Activated naive CD4-positive, alpha-beta T cell treated with anti-CD3 and anti-CD28 coated beads, Interleukin-2, amount 10 ng/mL, durations not matched to agents 7 days and 5 days (primary cell): ENCODE results near the gene PLXNC1.

Source experiments
- CTCF ChIA-PET: fragments of 350-600 bp; sonication (Branson Sonifier 250); formaldehyde crosslinking; loops from one replicate; lab custom pipeline; 2021; ENCODE audit warnings: antibody characterized with exemption; lab: Charles Lee
- DNase-seq: peaks from one replicate; pipeline ENCODE4 v3.0.0-alpha.2; 2020
- H3K27ac Mint-ChIP-seq: one replicate; pipeline ENCODE4 v1.8.0; 2021; ENCODE audit warnings: mild to moderate bottlenecking, moderate library complexity, mixed read lengths
- H3K27me3 Mint-ChIP-seq: one replicate; pipeline ENCODE4 v1.8.0; 2021; ENCODE audit warnings: mild to moderate bottlenecking, mixed read lengths
- H3K36me3 Mint-ChIP-seq: one replicate; pipeline ENCODE4 v1.8.0; 2021; ENCODE audit warnings: mixed read lengths
- H3K4me1 Mint-ChIP-seq: one replicate; pipeline ENCODE4 v1.8.0; 2021; ENCODE audit warnings: mixed read lengths
- H3K4me3 Mint-ChIP-seq: one replicate; pipeline ENCODE4 v1.8.0; 2021; ENCODE audit warnings: mild to moderate bottlenecking, moderate library complexity, mixed read lengths
- H3K9me3 Mint-ChIP-seq: one replicate; pipeline ENCODE4 v1.8.0; 2021; ENCODE audit warnings: mixed read lengths

Gene PLXNC1

GRCh38 chr12:94242901-94243300, 94.5 kb downstream of the PLXNC1 start:
- Mint-ChIP-seq H3K36me3 (peaks cover 79% of the 10 kb centered on the region), H3K27ac (no peak overlapping the region), H3K4me1 (peaks cover 33% of the 10 kb centered on the region), H3K27me3 (no peaks in the 10 kb centered on the region), H3K4me3 (no peak overlapping the region), H3K9me3 (no peaks in the 10 kb centered on the region)
- no peak for DNase-seq
- CTCF ChIA-PET = no interaction called here

DNA sequence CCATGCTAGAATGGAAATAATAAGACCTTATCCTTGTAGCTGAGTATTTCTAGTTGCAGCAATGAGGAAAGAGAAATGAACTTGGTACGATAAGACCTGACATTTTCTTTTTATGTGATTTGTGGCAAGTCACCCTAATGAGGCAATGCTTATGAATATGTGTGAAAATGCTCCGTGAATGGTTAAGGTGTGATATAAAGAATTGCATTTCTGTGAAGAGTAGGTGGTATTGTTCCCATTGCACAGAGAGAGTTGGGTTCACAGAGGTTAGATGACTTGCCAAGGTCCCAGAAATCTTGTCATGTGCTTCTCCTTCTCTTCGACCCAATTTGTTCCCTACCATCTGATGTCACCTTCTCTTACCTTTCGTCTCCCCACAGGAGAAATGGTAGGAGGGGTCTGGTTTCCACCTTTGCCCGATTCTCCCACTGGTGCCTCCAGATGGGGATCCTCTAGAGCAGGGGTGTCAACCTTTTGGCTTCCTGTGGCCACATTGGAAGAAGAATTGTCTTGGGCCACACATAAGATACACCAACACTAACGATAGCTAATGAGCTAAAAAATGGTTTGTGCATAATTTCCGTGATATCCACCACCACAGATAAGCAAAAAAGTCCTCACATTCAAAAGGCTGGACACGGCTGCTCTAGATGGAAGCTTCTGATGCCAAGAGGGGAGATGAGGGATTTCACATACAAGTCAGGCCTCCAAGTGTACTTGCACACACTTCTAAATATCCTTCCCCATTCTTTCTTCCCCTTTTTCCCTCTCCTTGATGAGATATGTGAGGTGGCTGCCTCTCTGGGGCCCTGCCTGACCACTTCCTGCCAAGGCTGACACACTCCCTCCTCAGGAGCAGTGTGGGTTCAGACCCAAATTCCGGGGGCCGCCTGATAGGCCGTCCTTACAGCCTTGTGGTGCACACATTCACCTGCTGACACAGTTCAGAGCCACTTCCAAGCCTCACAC, 96.1 kb downstream of the PLXNC1 start:
- H3K27me3 Mint-ChIP-seq = no peaks in the 10 kb centered on the region
- no peaks in the 10 kb centered on the region for H3K9me3 Mint-ChIP-seq
- peaks cover 33% of the 10 kb centered on the region for H3K4me1 Mint-ChIP-seq
- peak overlapping the region; percentile 72 for H3K27ac Mint-ChIP-seq
- no peak overlapping the region for H3K4me3 Mint-ChIP-seq
- H3K36me3 Mint-ChIP-seq = peaks cover 82% of the 10 kb centered on the region
- CTCF ChIA-PET = no interaction called here
- peak; percentile 59 for DNase-seq

DNA sequence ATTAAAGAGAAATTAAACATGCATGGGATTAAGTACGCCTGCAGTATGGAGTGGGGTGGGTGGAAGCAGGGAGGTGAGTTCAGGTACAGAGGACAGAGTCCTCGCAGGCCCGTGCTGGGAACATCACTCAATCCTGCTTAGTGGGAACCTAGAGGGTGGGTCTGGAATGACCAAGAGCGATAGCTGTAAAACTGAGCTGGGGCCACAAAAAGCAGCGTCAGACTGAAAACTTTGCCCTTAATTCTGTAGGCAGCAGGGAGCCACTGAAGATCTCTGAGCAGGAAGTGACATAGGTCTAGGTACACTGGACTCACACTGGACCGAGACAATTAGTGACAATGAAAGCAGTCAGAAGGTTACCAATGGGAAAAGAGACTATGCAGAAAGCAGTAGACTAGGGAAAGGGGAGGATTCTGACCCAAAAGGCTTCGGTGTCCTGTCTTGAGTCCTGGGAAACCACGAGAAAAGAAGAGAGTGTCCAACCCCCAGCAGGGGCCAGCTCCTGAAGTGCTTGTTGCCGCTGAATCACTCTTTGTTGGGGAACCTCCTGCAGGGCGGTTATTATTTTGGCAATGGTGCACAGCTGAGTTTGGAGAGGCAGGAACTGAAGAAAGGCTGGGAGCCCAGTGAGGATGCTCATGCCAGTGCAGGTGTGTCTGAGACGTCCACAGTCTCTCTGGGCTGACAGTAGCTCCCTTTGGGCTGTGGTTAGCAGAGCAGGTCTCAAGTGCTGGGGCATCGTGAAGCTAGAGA, 97.4 kb downstream of the PLXNC1 start:
- CTCF ChIA-PET = no interaction called here
- Mint-ChIP-seq H3K9me3 (no peaks in the 10 kb centered on the region), H3K27me3 (no peaks in the 10 kb centered on the region), H3K4me3 (no peak overlapping the region), H3K4me1 (peaks cover 33% of the 10 kb centered on the region), H3K27ac (no peak overlapping the region), H3K36me3 (peaks cover 79% of the 10 kb centered on the region)
- no peak for DNase-seq

- Mint-ChIP-seq H3K36me3 (peaks cover 80% of the 10 kb centered on the region), H3K27ac (no peak overlapping the region), H3K4me1 (peaks cover 33% of the 10 kb centered on the region), H3K4me3 (no peak overlapping the region), H3K27me3 (no peaks in the 10 kb centered on the region), H3K9me3 (no peaks in the 10 kb centered on the region)
- CTCF ChIA-PET = no interaction called here
- DNase-seq = no peak
Measured at GRCh38 chr12:94247246-94247645, 98.9 kb downstream of the PLXNC1 start.

- no peak overlapping the region for H3K4me3 Mint-ChIP-seq
- no peaks in the 10 kb centered on the region for H3K27me3 Mint-ChIP-seq
- no peak overlapping the region for H3K27ac Mint-ChIP-seq
- CTCF ChIA-PET = no interaction called here
- DNase-seq = no peak
- peaks cover 84% of the 10 kb centered on the region for H3K36me3 Mint-ChIP-seq
- peaks cover 33% of the 10 kb centered on the region for H3K4me1 Mint-ChIP-seq
- no peaks in the 10 kb centered on the region for H3K9me3 Mint-ChIP-seq
Measured at GRCh38 chr12:94248582-94248981, 100.2 kb downstream of the PLXNC1 start.

- CTCF ChIA-PET = interaction anchor here (0.6 kb wide), 1 partner anchor 163 kb away, joined by 3 read pairs; no protein-coding TSS in a partner anchor
- no peak for DNase-seq
- Mint-ChIP-seq H3K4me1 (peaks cover 19% of the 10 kb centered on the region), H3K27me3 (no peaks in the 10 kb centered on the region), H3K27ac (no peak overlapping the region), H3K9me3 (no peaks in the 10 kb centered on the region), H3K4me3 (no peak overlapping the region), H3K36me3 (peaks cover 83% of the 10 kb centered on the region)
Measured at GRCh38 chr12:94250130-94250529, 101.8 kb downstream of the PLXNC1 start.

DNA sequence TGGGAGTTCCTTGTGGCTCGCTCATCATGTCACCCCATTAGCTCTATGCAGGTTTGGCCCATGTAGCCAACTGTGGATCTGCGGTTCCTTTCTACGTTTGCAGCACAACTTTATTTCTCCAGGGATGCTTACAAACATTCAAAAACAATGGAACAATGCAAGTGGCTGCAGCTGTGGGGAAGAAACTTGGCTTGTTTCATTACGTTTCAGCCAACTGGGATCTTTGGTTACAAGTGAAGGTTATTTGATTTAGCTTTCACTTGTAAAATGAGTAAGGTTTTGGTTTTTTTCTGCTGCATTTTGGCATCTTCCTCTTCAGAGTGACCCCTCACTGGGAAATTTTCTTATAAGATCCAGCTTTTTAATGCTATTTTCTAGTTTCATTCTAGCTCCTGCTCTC, 105.9 kb downstream of the PLXNC1 start:
- no peak for DNase-seq
- CTCF ChIA-PET = interaction anchor here (0.6 kb wide), 1 partner anchor 298 kb away, joined by 3 read pairs; no protein-coding TSS in a partner anchor
- no peak overlapping the region for H3K27ac Mint-ChIP-seq

DNA sequence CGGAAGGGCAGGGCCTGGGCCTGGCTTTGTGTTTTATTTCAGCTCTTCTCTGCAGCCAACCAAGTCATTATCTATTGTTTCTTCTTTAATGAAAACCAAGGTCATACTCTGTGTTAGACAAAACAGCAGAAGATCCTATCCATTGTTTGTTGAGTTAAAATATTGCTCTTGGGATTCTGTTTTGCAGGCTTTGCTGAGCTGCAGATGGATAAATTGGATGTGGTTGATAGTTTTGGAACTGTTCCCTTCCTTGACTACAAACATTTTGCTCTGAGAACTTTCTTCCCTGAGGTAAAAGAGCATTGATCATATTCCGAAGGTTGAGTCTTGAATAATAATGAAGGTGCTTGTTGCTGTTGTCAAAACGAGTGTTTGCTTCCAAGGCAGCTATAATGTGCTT, 106.6 kb downstream of the PLXNC1 start:
- Mint-ChIP-seq H3K36me3 (peaks cover 66% of the 10 kb centered on the region), H3K27ac (no peak overlapping the region)

More for the DNA sequence above, 105.9 kb downstream of the PLXNC1 start:
- no peaks in the 10 kb centered on the region for H3K9me3 Mint-ChIP-seq
- H3K4me1 Mint-ChIP-seq = no peaks in the 10 kb centered on the region
- H3K4me3 Mint-ChIP-seq = no peak overlapping the region
- no peaks in the 10 kb centered on the region for H3K27me3 Mint-ChIP-seq
- H3K36me3 Mint-ChIP-seq = peaks cover 69% of the 10 kb centered on the region

GRCh38 chr12:94255428-94255827, 107.1 kb downstream of the PLXNC1 start:
- Mint-ChIP-seq H3K4me1 (no peaks in the 10 kb centered on the region), H3K9me3 (no peaks in the 10 kb centered on the region), H3K27me3 (no peaks in the 10 kb centered on the region), H3K27ac (no peak overlapping the region), H3K36me3 (peaks cover 65% of the 10 kb centered on the region), H3K4me3 (no peak overlapping the region)
- no peak for DNase-seq
- CTCF ChIA-PET = no interaction called here

More for the DNA sequence above, 106.6 kb downstream of the PLXNC1 start:
- CTCF ChIA-PET = no interaction called here
- no peaks in the 10 kb centered on the region for H3K9me3 Mint-ChIP-seq
- H3K4me3 Mint-ChIP-seq = no peak overlapping the region
- no peaks in the 10 kb centered on the region for H3K4me1 Mint-ChIP-seq
- no peak for DNase-seq
- H3K27me3 Mint-ChIP-seq = no peaks in the 10 kb centered on the region

- Mint-ChIP-seq H3K36me3 (peaks cover 63% of the 10 kb centered on the region), H3K4me1 (peaks cover 25% of the 10 kb centered on the region), H3K4me3 (no peak overlapping the region), H3K9me3 (no peaks in the 10 kb centered on the region), H3K27ac (no peak overlapping the region), H3K27me3 (no peaks in the 10 kb centered on the region)
- CTCF ChIA-PET = no interaction called here
- no peak for DNase-seq
Measured at GRCh38 chr12:94258593-94258992, 110.2 kb downstream of the PLXNC1 start.

- H3K9me3 Mint-ChIP-seq = no peaks in the 10 kb centered on the region
- H3K4me3 Mint-ChIP-seq = no peak overlapping the region
- H3K27me3 Mint-ChIP-seq = no peaks in the 10 kb centered on the region
- DNase-seq = no peak
- CTCF ChIA-PET = no interaction called here
- H3K4me1 Mint-ChIP-seq = peaks cover 36% of the 10 kb centered on the region
- H3K27ac Mint-ChIP-seq = no peak overlapping the region
- H3K36me3 Mint-ChIP-seq = peaks cover 64% of the 10 kb centered on the region
Measured at GRCh38 chr12:94260017-94260416, 111.6 kb downstream of the PLXNC1 start.

DNA sequence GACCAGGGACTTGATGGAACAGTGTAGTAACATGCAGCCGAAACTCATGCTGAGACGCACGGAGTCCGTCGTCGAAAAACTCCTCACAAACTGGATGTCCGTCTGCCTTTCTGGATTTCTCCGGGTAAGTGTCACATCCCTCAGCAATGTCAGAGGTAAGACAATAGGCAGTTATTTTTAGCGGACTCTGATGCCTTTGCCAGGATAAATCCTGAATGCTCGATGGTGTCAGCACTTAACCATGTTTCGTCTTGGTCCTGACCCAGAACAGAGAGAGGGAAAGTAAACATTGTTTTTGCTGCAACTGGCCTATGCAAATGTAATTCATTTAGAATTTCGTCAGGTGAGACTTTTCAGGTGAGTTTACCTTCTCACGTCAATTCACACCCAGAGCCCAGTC, 112.3 kb downstream of the PLXNC1 start:
- no peaks in the 10 kb centered on the region for H3K9me3 Mint-ChIP-seq
- no peaks in the 10 kb centered on the region for H3K27me3 Mint-ChIP-seq
- CTCF ChIA-PET = no interaction called here
- no peak overlapping the region for H3K4me3 Mint-ChIP-seq
- peaks cover 36% of the 10 kb centered on the region for H3K4me1 Mint-ChIP-seq
- no peak overlapping the region for H3K27ac Mint-ChIP-seq
- peaks cover 64% of the 10 kb centered on the region for H3K36me3 Mint-ChIP-seq
- no peak for DNase-seq

DNA sequence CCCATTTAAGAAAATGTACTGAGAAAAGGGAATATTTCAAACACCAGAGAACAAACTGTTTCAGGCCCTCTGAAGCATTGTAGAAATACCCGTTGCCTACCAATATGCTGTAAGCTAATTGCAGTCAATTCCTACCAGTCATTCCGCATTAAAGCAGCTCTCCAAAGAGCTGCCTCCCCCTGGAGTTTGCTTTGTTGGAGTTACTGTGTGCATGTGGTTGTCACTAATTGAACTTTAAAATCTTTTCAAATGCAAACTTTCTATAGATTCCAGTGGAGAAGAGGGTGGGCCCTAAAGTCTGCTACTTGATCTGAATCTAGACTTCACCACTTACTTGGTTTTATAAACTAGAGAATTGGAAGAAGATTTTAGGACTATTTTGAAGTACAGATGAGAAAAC, 112.7 kb downstream of the PLXNC1 start:
- Mint-ChIP-seq H3K9me3 (no peaks in the 10 kb centered on the region), H3K27me3 (no peaks in the 10 kb centered on the region), H3K4me3 (no peak overlapping the region), H3K27ac (no peak overlapping the region), H3K36me3 (peaks cover 64% of the 10 kb centered on the region), H3K4me1 (peaks cover 38% of the 10 kb centered on the region)
- CTCF ChIA-PET = interaction anchor here (1.4 kb wide), 1 partner anchor 112 kb away, joined by 3 read pairs; no protein-coding TSS in a partner anchor
- DNase-seq = no peak

GRCh38 chr12:94261786-94262185, 113.4 kb downstream of the PLXNC1 start:
- Mint-ChIP-seq H3K27ac (peak overlapping the region; percentile 94), H3K4me3 (peak overlapping the region; percentile 80), H3K4me1 (peaks cover 40% of the 10 kb centered on the region), H3K27me3 (no peaks in the 10 kb centered on the region), H3K36me3 (peaks cover 63% of the 10 kb centered on the region), H3K9me3 (no peaks in the 10 kb centered on the region)
- CTCF ChIA-PET = interaction anchor here (1.4 kb wide), 2 partner anchors 113 to 173 kb away, joined by 3 to 4 read pairs; no protein-coding TSS in a partner anchor
- DNase-seq = no peak
